Ishikawa (cell line): ENCODE data around the gene LY6G6D.

ENCODE experiments used
- CEBPB ChIP-seq: IDR thresholded peaks from 2 replicates; pipeline ENCODE4 v1.6.1; 2012
- CREB1 ChIP-seq: IDR thresholded peaks from 2 replicates; pipeline ENCODE4 v1.6.1; 2012; ENCODE audit warnings: low read depth
- EGR1 ChIP-seq: IDR thresholded peaks from 2 replicates; pipeline ENCODE4 v1.6.1; 2012
- EP300 ChIP-seq: IDR thresholded peaks from 2 replicates; pipeline ENCODE4 v1.6.1; 2012; ENCODE audit warnings: borderline replicate concordance
- FOXM1 ChIP-seq: IDR thresholded peaks from 2 replicates; pipeline ENCODE4 v1.6.1; 2012; ENCODE audit warnings: low read depth, borderline replicate concordance
- MAX ChIP-seq: IDR thresholded peaks from 2 replicates; pipeline ENCODE4 v1.6.1; 2012
- NFIC ChIP-seq: IDR thresholded peaks from 2 replicates; pipeline ENCODE4 v1.6.1; 2012
- RAD21 ChIP-seq: IDR thresholded peaks from 2 replicates; pipeline ENCODE4 v1.6.1; 2012; ENCODE audit warnings: low read depth
- TAF1 ChIP-seq: IDR thresholded peaks from 2 replicates; pipeline ENCODE4 v1.6.1; 2012; ENCODE audit warnings: low read depth, mild to moderate bottlenecking
- TCF12 ChIP-seq: IDR thresholded peaks from 2 replicates; pipeline ENCODE4 v1.6.1; 2012; ENCODE audit warnings: low read depth
- TEAD4 ChIP-seq: IDR thresholded peaks from 2 replicates; pipeline ENCODE4 v1.6.1; 2012
- YY1 ChIP-seq: IDR thresholded peaks from 2 replicates; pipeline ENCODE4 v1.6.1; 2012; ENCODE audit warnings: low read depth
- ZBTB7A ChIP-seq: IDR thresholded peaks from 2 replicates; pipeline ENCODE4 v1.6.1; 2012; ENCODE audit warnings: low read depth
- TF ChIP-seq, protein P1 (sequence below): IDR thresholded peaks from 2 replicates; pipeline ENCODE4 v1.6.1; 2012
- TF ChIP-seq, protein P2 (sequence below): IDR thresholded peaks from 2 replicates; pipeline ENCODE4 v1.6.1; 2012; ENCODE audit warnings: low read depth, mild to moderate bottlenecking

LY6G6D gene

GRCh38 chr6:31758281-31758680 is 43.1 kb downstream of the LY6G6D start:
- TF ChIP-seq TEAD4 (no peak), EGR1 (no peak), NFIC (no peak), YY1 (no peak), CREB1 (no peak), EP300 (no peak), CEBPB (no peak), RAD21 (no peak), TCF12 (no peak), ZBTB7A (no peak)
- TF ChIP-seq, protein P1, sequence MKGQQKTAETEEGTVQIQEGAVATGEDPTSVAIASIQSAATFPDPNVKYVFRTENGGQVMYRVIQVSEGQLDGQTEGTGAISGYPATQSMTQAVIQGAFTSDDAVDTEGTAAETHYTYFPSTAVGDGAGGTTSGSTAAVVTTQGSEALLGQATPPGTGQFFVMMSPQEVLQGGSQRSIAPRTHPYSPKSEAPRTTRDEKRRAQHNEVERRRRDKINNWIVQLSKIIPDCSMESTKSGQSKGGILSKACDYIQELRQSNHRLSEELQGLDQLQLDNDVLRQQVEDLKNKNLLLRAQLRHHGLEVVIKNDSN, result no peak

DNA sequence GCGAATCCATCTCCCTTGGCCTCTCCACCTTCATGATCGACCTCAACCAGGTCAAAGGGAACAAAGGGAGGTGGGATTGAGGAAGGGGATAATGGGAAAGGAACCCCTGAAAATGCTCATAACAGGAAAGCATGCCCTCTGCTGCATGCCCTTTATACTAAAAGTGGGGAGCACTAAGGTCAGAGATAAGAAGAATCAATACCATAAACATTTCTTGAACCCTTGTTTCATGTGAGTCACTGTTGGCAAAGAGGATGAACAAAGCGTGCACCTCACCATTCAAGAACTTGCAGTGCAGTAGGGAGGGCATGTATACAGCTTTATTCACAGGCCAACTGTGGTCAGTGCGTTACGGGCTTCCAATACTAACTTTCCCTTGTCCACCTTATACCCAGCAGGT is 45.6 kb downstream of the LY6G6D start:
- TF ChIP-seq TCF12, result no peak
- TF ChIP-seq EP300, result no peak
- TF ChIP-seq TAF1, result no peak
- no peak for TF ChIP-seq EGR1

DNA sequence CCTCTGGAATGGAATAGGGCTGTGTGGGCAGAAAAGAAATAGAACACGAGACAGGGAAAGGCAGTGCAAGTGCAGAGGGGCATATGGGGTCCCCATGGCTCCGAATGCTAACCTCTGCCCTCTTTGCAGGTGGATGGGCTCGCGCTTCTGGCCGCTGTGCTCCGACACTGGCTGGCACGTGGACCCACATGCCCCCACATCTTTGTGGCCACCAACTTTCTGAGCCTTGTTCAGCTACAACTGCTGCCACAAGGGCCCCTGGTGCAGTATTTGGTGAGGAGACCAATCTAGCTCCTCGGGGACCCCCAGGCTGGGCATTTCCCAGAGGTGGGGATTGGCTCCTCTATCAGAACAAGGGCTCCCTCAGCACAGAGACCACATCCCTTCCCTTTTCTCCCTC is 46.2 kb downstream of the LY6G6D start:
- TF ChIP-seq CEBPB (no peak), TEAD4 (no peak), EGR1 (no peak), FOXM1 (no peak), ZBTB7A (no peak), MAX (no peak), CREB1 (no peak), YY1 (no peak), NFIC (no peak), TCF12 (no peak), EP300 (no peak), RAD21 (no peak), TAF1 (no peak)
- TF ChIP-seq, protein P2, sequence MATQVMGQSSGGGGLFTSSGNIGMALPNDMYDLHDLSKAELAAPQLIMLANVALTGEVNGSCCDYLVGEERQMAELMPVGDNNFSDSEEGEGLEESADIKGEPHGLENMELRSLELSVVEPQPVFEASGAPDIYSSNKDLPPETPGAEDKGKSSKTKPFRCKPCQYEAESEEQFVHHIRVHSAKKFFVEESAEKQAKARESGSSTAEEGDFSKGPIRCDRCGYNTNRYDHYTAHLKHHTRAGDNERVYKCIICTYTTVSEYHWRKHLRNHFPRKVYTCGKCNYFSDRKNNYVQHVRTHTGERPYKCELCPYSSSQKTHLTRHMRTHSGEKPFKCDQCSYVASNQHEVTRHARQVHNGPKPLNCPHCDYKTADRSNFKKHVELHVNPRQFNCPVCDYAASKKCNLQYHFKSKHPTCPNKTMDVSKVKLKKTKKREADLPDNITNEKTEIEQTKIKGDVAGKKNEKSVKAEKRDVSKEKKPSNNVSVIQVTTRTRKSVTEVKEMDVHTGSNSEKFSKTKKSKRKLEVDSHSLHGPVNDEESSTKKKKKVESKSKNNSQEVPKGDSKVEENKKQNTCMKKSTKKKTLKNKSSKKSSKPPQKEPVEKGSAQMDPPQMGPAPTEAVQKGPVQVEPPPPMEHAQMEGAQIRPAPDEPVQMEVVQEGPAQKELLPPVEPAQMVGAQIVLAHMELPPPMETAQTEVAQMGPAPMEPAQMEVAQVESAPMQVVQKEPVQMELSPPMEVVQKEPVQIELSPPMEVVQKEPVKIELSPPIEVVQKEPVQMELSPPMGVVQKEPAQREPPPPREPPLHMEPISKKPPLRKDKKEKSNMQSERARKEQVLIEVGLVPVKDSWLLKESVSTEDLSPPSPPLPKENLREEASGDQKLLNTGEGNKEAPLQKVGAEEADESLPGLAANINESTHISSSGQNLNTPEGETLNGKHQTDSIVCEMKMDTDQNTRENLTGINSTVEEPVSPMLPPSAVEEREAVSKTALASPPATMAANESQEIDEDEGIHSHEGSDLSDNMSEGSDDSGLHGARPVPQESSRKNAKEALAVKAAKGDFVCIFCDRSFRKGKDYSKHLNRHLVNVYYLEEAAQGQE, result no peak
- TF ChIP-seq, protein P1, result no peak

- TF ChIP-seq FOXM1, result no peak
- TF ChIP-seq, protein P1, result no peak
- no peak for TF ChIP-seq YY1
- no peak for TF ChIP-seq NFIC
- TF ChIP-seq, protein P2, result no peak
- TF ChIP-seq TAF1, result no peak
- TF ChIP-seq MAX, result no peak
- no peak for TF ChIP-seq ZBTB7A
- TF ChIP-seq CEBPB, result no peak
- TF ChIP-seq EP300, result no peak
- no peak for TF ChIP-seq TCF12
- no peak for TF ChIP-seq TEAD4
- no peak for TF ChIP-seq EGR1
- TF ChIP-seq CREB1, result no peak
Observed at GRCh38 chr6:31762356-31762755, 47.2 kb downstream of the LY6G6D start, which contains the start of gene SAPCD1. Gene SAPCD1, plus strand, starts transcription at chr6:31762656. Its CDS starts 399 bp downstream, at chr6:31763055.

DNA sequence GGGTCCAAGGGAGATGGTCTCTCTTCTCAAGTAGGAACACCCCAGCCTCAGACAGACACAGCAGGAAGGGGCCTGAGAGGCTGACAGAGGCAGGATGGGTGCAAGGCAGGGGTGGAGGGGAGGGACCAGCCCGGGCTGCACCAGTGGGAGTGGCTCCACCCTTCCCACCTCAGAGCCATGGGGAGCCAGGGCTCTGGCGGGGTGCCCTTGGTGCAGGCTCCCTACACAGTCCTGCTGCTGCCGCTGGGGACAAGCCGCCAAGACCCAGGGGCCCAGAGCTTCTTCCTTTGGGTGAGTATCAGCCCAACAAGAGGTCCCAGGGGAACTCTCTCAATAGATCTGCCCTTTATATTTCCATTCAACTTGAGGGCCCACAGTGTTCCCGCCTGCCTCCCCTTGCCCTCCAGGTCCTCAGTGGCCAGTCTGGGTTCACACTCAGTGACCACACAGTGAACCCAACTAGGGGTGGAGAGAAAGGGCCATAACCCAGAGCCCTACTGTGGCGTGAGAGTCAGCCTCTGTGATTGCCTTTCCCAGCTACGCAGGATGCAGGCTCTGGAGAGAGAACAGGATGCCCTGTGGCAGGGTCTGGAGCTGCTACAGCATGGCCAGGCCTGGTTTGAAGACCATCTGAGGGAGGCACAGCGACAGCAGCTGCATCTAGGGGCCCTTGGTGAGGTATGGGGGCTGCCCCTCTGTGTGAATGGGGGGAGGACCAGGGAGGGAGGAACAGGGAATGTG is 47.9 kb downstream of the LY6G6D start:
- TF ChIP-seq NFIC (no peak), MAX (no peak), TCF12 (no peak), EP300 (no peak), TAF1 (no peak), EGR1 (no peak), FOXM1 (no peak), CEBPB (no peak), TEAD4 (no peak), ZBTB7A (no peak), YY1 (no peak)
- TF ChIP-seq, protein P2, result no peak
- TF ChIP-seq, protein P1, result no peak
